Astrocyte of the cerebellum (primary cell): ENCODE data around the gene UMODL1.

Source experiments
- DNase-seq: peaks from one replicate; pipeline ENCODE4 v3.0.0-alpha.2; 2011; ENCODE audit warnings: low read depth
- H3K4me3 ChIP-seq: 2 replicates; pipeline ENCODE4 v1.5.1; 2011; ENCODE audit warnings: mild to moderate bottlenecking, low read depth, low read length, moderate library complexity
- CTCF ChIP-seq: IDR thresholded peaks from 2 replicates; pipeline ENCODE4 v1.5.1; 2012; ENCODE audit warnings: low read length, low read depth, moderate library complexity, mild to moderate bottlenecking; ENCODE audit errors: missing control alignments
- in situ Hi-C: cut with HindIII; loops from 2 replicates; pipeline ENCODE4 v1.10.0; 2017; ENCODE audit warnings: low sequenced_read_pairs

The UMODL1 gene

GRCh38 chr21:42079008-42079938, 8.2 kb downstream of the UMODL1 start:
- in situ Hi-C loops, result loop anchor here (25.0 kb wide), 1 partner anchor 142 kb away; no protein-coding TSS in a partner anchor
- H3K4me3 ChIP-seq, result no peak overlapping the region
- no peak for DNase-seq
- TF ChIP-seq CTCF, result no peak

- no peak for TF ChIP-seq CTCF
- in situ Hi-C loops, result loop anchor here (25.0 kb wide), 1 partner anchor 143 kb away; no protein-coding TSS in a partner anchor
- no peak for DNase-seq
- H3K4me3 ChIP-seq, result no peak overlapping the region
Measured at GRCh38 chr21:42079939-42080787, 9.0 kb downstream of the UMODL1 start.

GRCh38 chr21:42080788-42081083, 9.6 kb downstream of the UMODL1 start:
- TF ChIP-seq CTCF, result no peak
- DNase-seq, result peak; percentile 53
- no peak overlapping the region for H3K4me3 ChIP-seq
- in situ Hi-C loops, result loop anchor here (25.0 kb wide), 1 partner anchor 143 kb away; no protein-coding TSS in a partner anchor

- no peak overlapping the region for H3K4me3 ChIP-seq
- DNase-seq, result peak; percentile 48
- no peak for TF ChIP-seq CTCF
- in situ Hi-C loops, result loop anchor here (25.0 kb wide), 1 partner anchor 144 kb away; no protein-coding TSS in a partner anchor
Measured at GRCh38 chr21:42081138-42081537, 10.0 kb downstream of the UMODL1 start.

- no peak overlapping the region for H3K4me3 ChIP-seq
- in situ Hi-C loops, result loop anchor here (25.0 kb wide), 1 partner anchor 145 kb away; no protein-coding TSS in a partner anchor
- no peak for DNase-seq
- no peak for TF ChIP-seq CTCF
Measured at GRCh38 chr21:42081931-42082381, 10.8 kb downstream of the UMODL1 start.

- no peak for DNase-seq
- in situ Hi-C loops, result loop anchor here (25.0 kb wide), 1 partner anchor 145 kb away; no protein-coding TSS in a partner anchor
- H3K4me3 ChIP-seq, result no peak overlapping the region
- TF ChIP-seq CTCF, result no peak
Measured at GRCh38 chr21:42082501-42083360, 11.6 kb downstream of the UMODL1 start.
